NCI-H146 (cell line): ENCODE results near the gene SNTA1.
"Not testable (repeated sequence)": the region's sequence is repeated elsewhere in the genome, so short reads cannot be mapped to it uniquely, and the experiment has no call there.

Experiments used
- DNase-seq: peaks from one replicate; lab custom pipeline; 2025; lab: John Stamatoyannopoulos, UW

SNTA1 gene

DNA sequence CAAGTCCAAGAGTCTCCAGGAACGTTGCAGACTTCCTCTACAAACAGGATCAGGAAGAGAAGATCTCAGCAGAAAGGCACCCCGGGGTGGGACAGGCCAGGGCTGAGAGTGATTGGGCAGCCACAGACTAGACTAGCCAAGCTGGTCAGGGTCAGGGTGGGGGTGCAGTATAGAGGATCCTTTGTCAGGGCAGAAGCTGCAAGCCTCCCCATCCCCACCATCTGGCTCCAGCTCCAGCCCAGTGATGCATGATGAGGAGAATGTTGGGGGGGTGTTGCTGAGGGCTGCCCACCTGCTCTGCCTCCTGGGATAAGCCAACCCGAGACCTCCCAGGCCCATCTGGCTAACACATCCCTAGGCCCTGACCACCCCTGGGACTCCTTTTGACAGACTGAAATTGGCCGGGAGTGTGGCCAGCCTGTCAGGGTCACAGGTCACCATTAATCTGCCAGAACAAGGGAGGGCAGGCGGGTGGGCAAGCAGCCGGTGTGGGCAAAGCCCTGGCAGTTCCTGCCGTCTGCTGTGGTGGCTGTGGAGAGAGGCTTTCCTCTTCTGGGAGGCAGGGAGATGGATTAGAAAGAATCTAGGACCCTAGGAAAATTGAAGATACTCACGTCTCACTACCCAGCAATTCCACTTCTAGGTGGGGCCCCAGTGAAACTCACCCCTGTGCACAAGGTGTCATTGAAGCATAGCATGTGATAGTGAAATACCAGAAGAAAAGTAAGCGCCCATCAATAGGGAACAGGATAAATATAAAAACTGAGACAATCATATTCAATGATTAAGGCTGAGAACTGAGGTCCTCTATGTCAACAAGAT, 22.1 kb upstream of the SNTA1 start:
- peak; percentile 31 for DNase-seq

GRCh38 chr20:33464759-33465158, 21.2 kb upstream of the SNTA1 start:
- not testable (repeated sequence) for DNase-seq

DNA sequence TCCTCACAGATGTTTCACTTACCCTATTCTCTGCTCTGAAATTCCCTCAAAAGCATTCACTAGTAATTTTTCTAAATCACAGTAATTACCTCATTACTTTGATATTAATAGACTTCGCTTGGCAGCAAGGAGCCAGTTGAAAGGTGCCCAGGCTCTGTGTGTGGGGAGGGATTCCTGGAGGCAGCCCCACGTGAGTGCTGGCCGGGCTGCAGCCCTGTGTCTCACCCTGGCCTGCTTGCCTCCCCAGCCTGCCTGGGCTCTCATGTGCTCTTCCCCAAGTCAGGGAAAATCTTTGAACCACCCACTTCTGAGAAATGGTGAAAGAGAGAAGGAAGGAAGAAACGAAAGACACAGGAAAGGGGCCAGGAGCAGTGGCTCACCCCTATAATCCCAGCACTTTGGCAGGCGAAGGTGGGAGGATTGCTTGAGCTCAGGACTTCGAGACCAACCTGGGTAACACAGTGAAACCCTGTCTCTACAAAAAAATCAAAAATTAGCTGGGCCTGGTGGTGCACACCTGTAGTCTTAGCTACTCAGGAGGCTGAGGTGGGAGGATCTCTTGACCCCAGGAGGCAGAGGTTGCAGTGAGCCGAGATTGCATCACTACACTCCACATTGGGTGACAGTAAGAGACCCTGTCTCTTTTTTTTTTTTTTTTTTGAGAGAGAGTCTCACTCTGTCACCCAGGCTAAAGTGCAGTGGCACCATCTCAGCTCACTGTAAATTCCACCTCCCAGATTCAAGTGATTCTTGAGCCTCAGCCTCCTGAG, 20.0 kb upstream of the SNTA1 start:
- DNase-seq = no peak

DNA sequence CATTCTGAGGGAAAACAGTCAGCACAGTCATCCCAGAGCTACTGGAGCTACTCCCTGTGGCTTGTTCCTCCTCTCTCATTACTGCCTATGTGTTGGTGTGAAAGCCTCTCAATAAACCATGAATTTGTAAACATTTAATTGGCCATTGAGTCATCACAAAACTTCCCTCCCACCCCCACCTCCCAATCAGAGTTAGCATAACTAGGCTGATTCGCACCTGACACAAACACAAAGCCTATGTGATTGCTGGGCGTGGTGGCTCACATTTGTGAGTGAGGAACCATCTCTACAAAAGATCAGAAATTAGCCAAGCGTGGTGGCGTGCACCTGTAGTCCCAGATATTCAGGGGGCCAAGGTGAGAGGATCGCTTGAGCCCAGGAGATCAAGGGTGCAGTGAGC, 17.1 kb upstream of the SNTA1 start:
- DNase-seq = peak; percentile 69

DNA sequence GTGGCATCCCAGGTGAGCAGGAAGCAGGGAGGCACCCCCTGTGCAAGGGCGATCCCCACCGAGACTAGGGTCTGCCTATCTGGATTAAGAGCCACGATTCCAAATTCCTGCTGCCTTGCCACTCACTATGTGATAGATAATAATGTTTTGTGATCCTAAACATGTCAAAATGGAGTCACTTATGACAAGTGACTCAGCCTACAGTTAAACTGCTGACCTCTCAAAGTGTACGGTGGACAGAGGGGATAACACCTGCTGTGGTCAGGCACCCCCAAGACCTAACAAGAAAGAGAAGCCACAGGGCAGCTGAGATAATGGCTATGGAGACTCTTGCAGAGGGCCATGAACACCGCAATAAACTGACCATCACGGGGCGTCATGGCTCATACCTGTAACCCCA, 16.0 kb upstream of the SNTA1 start:
- no peak for DNase-seq

DNA sequence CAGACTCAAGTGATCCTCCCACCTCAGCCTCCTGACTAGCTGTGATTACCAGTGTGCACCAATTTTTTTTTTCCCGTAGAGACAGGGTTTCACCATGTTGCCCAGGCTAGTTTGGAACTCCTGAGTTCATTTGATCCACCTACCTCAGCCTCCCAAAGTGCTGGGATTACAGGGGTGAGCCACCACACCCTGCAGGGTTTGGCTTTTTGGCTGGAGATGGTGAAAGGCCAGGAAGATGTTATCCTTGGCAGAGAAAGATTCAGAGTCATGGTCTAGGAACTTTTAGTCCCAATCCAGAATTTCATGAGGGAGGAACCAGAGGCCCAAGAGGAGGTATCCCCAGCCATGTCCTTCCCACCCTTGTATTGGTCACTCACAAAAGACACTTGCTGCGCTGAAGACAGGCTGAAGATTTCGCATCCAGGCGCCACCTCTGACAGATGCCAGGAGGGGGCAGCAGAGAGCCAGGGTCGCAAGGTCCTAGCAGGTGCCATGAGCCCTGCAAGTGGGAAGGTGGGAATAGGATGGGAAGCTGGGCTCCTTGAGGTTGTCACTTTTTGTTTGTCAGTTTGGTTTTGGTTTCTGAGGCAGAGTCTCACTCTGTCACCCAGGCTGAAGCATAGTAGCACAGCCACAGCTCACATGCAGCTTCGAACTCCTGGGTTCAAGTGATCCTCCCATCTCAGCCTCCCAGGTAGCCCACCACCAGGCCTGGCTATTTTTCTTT, 13.5 kb upstream of the SNTA1 start:
- peak; percentile 90 for DNase-seq

- DNase-seq = no peak
Measured at GRCh38 chr20:33450867-33451266, 7.3 kb upstream of the SNTA1 start.

DNA sequence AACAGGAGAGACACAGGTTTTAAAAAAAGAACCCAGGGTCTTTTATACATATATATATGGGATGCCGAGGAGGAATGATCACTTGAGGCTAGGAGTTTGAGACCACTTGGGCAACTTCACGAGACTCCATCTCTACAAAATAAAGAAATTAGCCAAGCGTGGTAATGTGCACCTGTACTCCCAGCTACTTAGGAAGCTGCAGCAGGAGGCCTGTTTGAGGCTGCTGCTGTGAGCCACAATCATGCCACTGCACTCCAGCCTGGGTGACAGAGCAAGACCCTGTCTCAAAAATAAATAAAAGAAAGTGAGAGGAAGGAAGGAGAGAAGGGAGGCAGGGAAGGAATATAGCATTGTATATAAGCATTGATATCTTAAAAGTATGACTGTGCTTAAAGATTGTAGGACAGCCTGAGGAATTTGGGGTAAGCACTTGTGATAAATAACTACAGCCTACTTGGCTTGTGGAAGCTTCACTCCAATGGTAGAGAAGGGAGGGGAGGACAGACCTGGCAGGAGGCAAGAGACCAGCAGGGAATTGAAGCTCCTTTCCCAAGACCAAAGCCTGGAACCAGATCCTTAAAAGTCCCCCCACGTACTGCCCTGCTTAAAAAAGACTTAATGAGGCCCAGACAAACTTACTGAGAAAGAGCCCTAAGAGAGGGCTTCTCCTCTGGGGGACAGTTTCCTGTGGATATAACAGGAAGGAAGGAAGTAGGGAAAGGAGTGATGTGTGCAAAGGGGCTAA, 2.5 kb upstream of the SNTA1 start:
- DNase-seq = no peak

- peak; percentile 46 for DNase-seq
Measured at GRCh38 chr20:33444797-33445560, 1.4 kb upstream of the SNTA1 start.

- DNase-seq = no peak
Measured at GRCh38 chr20:33443006-33443511, 504 bp downstream of the SNTA1 start.

DNA sequence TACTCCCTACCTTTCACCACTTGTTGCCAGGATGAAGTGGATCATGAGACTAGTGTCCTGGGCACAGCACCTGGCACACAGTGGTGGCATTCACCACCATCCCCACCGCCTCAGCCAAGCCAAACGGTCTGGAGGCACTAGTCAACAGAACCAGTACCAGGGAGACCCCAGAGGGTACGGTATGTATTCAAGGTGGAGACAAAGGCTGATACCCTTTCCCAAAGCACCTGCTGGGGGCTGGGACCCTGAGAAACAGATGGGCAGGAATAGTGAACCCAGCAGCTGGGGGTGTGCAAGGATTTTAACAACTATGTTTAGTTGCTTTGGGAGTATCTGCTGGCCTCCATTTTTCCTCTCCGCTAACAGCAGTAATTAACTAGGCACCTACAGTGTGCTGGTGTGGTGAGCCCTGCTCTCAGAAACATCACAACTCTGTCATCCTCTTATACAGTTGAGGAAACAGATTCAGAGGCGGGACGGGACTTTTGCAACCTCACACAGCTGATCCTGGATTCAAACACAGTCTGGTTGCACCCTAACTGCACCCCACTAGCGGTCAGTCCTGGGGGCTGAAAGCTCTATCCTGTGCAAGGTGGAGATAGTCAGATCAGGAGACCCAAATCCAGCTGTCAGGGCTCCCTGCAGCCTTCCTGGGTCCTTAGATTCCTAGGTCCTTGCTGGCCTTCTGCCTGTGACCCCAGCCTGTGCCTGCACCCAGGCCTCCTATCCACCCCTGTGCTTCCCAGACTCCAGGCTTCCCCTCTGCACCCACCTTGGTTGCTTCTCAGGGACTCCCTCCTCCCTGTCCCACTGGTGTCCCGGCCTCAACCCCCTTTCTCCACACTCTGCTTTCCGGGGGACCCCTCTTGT, 1.2 kb downstream of the SNTA1 start:
- no peak for DNase-seq

DNA sequence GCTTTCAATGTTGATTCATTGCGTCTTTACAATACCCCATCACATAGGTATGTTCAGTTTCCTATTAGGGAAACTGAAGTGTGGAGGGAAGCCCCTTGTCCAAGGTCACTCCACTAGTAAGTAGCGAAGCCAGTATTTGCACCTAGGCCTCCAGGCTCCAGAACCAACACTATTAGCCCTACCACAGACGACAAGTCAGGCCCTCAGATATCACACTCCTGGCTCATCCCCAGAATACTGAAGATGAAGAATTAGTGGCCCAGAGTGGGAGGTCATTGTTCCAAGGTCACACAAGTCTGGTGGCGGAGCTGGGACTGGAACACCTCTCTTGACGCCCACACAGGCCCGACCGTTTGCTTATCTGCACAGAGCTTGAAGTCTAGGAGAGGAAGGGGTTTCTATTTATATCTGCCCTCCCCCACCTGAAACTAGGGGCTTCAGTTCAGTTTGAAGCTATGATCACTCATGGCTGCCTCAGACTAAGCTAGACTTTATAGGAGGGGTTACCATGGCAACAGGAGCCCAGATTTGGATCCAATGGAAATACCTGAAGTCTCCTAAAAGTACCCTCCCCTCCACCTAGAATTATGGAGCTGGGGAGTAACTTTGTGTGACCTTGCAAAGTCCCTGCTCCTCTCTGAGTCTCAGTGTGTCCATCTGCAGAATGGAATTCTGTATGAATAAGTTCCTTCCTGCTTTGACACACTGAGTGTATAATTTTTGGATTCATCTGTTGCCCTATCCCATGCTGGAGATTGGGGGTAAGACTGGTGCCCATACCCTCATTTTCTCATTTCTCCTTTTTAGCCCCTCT, 2.2 kb downstream of the SNTA1 start:
- no peak for DNase-seq

DNA sequence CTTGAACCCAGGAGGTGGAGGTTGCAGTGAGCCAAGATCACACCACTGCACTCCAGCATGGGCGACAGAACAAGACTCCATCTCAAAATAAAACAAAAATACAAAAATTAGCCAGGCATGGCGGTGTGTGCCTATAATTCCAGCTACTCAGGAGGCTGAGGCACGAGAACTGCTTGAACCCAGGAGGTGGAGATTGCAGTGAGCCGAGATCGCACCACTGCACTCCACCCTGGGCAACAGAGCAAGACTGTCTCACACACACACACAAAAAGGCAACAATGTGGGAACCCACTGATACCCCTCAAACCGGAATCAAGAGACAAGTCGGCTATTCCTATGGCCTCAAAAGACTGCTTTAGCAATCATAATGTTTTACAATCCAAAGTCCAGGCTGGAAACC, 3.0 kb downstream of the SNTA1 start:
- not testable (repeated sequence) for DNase-seq

DNA sequence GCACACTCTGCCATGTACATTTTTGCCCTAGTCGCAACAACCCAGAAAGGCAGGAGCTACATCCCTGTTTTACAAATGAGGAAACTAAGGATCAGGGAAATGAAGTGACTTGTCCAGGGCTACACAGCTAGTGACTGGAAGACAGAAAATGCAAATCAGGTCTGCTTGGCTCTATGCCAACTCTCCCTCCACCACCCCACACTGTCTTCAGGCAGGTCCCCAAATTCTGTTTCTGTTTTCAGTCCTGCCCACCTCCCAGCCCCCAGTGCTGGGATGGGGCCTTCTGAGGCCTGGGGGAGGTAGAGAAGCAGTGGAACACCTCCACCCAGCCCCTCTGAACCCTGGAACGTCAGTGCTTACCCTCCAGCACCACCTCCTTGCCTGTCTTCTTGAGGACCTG, 5.1 kb downstream of the SNTA1 start:
- DNase-seq = no peak

DNA sequence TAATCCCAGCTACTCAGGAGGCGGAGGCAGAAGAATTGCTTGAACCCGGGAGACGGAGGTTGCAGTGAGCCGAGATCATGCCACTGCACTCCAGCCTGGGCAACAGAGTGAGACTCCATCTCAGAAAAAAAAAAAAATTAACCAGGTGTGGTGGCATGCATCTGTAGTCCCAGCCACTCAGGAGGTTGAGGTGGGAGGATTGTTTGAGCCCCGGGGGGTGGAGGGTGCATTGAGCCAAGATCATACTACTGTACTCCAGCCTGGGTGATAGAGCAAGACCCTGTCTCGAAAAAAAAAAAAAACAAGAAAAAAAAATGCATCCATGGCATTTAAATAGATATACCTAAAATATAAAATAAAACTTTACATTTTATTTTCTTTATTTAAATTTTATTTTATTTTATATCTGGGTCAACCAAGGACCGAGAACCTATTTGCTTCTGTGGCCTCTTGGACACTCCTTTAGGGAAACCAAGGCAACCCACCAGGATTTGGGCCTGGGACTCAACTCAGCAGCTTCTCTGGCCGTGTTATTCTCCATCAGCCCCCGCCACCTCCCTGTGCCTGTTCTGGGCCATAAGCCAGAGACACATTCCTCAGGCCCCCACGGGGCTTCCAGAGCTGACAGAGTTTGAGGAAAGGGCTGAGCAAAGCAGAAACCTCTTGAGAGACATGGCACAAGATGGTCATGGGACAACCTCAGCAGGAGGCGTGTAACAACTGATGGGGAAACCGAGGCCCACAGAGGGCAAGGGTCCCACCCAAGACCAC, 6.2 kb downstream of the SNTA1 start:
- DNase-seq = no peak

- DNase-seq = no peak
Measured at GRCh38 chr20:33434434-33434833, 9.1 kb downstream of the SNTA1 start.

DNA sequence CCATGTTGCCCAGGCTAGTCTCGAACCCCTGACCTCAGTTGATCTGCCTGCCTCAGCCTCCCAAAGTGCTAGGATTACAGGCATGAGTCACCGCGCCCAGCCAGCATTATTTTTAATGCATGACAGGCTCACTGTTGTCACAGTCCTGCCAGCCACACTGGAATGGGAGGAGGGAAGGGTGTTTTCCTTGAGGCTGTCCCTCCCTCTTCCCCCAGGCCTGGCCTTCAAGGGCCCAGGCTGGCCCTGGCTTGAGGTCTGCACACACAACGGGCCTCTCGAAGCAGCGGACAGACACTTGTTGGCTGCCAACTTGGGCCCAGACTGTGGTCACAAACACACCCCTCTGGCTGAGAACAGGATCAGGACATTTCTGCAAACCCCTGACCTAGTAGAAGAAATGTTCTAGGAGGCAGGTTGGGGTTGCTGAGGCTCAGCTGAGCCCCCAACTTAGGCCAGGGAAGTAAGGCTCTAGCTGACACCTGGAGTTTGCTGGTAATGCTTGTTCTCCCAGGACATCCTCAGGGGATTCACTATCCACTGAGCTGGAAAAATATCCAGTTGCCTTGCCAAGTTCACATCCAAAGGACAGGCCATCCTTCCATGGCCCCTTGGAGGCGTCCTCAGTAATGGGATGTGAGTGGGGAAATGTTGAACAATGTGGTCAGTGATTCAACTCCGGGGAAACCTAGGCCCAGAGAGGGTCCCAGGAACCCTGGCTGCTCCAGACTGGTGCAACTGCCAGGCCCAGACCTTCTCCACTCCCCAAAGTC, 9.9 kb downstream of the SNTA1 start:
- DNase-seq = no peak
